Stimulated activated naive CD4-positive, alpha-beta T cell (primary cell): ENCODE results near the gene C11orf86.
"Not testable (repeated sequence)": the region's sequence is repeated elsewhere in the genome, so short reads cannot be mapped to it uniquely, and the experiment has no call there.

Source experiments
- DNase-seq, 6 experiments: peaks; one replicate each; lab custom pipeline; 2025; lab: John Stamatoyannopoulos, UW

C11orf86 gene

GRCh38 chr11:66967670-66968425 is 7.3 kb upstream of the C11orf86 start:
- no peak for DNase-seq

- no peak for DNase-seq
Measured at GRCh38 chr11:66969584-66970225, 5.4 kb upstream of the C11orf86 start.

GRCh38 chr11:66970371-66970806 is 4.7 kb upstream of the C11orf86 start:
- DNase-seq: no peak

GRCh38 chr11:66970807-66971442 is 4.2 kb upstream of the C11orf86 start:
- DNase-seq: no peak

GRCh38 chr11:66971488-66971887 is 3.6 kb upstream of the C11orf86 start:
- DNase-seq: no peak

- no peak for DNase-seq
Measured at GRCh38 chr11:66973956-66974580, 1.0 kb upstream of the C11orf86 start.

- no peak for DNase-seq
Measured at GRCh38 chr11:66975405-66976027, 412 bp downstream of the C11orf86 start.

GRCh38 chr11:66976028-66976467 is 944 bp downstream of the C11orf86 start:
- peak in 1 of 6 experiments; percentile 11 for DNase-seq

- DNase-seq: no peak
Measured at GRCh38 chr11:66976925-66977324, 1.8 kb downstream of the C11orf86 start.

GRCh38 chr11:66978229-66978628 is 3.1 kb downstream of the C11orf86 start:
- no peak for DNase-seq

GRCh38 chr11:66978717-66979116 is 3.6 kb downstream of the C11orf86 start:
- no peak for DNase-seq

GRCh38 chr11:66979336-66979980 is 4.4 kb downstream of the C11orf86 start:
- no peak for DNase-seq

GRCh38 chr11:66981976-66982578 is 7.0 kb downstream of the C11orf86 start:
- no peak for DNase-seq

- no peak for DNase-seq
Measured at GRCh38 chr11:66983275-66983924, 8.3 kb downstream of the C11orf86 start.

GRCh38 chr11:66985508-66986177 is 10.5 kb downstream of the C11orf86 start:
- DNase-seq: no peak

- no peak for DNase-seq
Measured at GRCh38 chr11:66986178-66986545, 11.1 kb downstream of the C11orf86 start.

- DNase-seq: no peak
Measured at GRCh38 chr11:66987158-66987620, 12.1 kb downstream of the C11orf86 start.

GRCh38 chr11:66987924-66988637 is 13.0 kb downstream of the C11orf86 start:
- DNase-seq: no peak

- not testable (repeated sequence) for DNase-seq
Measured at GRCh38 chr11:66988741-66989140, 13.6 kb downstream of the C11orf86 start.
